ENCODE data around the gene GPAT2. TPM values are rescaled to one million over a fixed set of nuclear protein-coding genes. Genes with fewer than 3 reads are reported as not detected.

Gene GPAT2, protein sequence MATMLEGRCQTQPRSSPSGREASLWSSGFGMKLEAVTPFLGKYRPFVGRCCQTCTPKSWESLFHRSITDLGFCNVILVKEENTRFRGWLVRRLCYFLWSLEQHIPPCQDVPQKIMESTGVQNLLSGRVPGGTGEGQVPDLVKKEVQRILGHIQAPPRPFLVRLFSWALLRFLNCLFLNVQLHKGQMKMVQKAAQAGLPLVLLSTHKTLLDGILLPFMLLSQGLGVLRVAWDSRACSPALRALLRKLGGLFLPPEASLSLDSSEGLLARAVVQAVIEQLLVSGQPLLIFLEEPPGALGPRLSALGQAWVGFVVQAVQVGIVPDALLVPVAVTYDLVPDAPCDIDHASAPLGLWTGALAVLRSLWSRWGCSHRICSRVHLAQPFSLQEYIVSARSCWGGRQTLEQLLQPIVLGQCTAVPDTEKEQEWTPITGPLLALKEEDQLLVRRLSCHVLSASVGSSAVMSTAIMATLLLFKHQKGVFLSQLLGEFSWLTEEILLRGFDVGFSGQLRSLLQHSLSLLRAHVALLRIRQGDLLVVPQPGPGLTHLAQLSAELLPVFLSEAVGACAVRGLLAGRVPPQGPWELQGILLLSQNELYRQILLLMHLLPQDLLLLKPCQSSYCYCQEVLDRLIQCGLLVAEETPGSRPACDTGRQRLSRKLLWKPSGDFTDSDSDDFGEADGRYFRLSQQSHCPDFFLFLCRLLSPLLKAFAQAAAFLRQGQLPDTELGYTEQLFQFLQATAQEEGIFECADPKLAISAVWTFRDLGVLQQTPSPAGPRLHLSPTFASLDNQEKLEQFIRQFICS
- total RNA-seq (2022; extraction: Qiagen RNA extraction) = 0.15 TPM in 1 of 5 replicates, not detected in the others

GRCh38 chr2:96034792-96035191 lies at the start of gene GPAT2:
Gene GPAT2 (minus strand): TSS chr2:96034916. CDS start chr2:96032359, 2,557 bp downstream.

GRCh38 chr2:95991351-95992094 lies 43.2 kb downstream of the GPAT2 start, which contains the start of gene ANKRD36C:
Gene ANKRD36C (minus strand): TSS chr2:95991824. CDS start chr2:95991708, 116 bp downstream.

Other genes with a start within 250 kb of the GPAT2 start
- 3.4 to 5.3 TPM (median 4.1 TPM) in 5 replicates for gene ANKRD36C, start 43.1 kb downstream of the GPAT2 start, total RNA-seq (2022; extraction: Qiagen RNA extraction)
- 0.06 to 0.17 TPM (median 0.09 TPM) in 5 replicates for gene ADRA2B, start 81.7 kb upstream of the GPAT2 start, total RNA-seq (2022; extraction: Qiagen RNA extraction)
- not detected in 5 replicates for gene ASTL, start 103.6 kb upstream of the GPAT2 start, total RNA-seq (2022; extraction: Qiagen RNA extraction)
- 0.17 to 0.45 TPM (median 0.38 TPM) in 5 replicates for gene DUSP2, start 110.5 kb upstream of the GPAT2 start, total RNA-seq (2022; extraction: Qiagen RNA extraction)
- gene STARD7, start 173.9 kb upstream of the GPAT2 start, total RNA-seq (2022; extraction: Qiagen RNA extraction) = 86.3 to 104 TPM (median 88.1 TPM) in 5 replicates
- gene TMEM127, start 231.1 kb upstream of the GPAT2 start, total RNA-seq (2022; extraction: Qiagen RNA extraction) = 42.1 to 45.2 TPM (median 43.4 TPM) in 5 replicates
- 78.1 to 89.5 TPM (median 82.7 TPM) in 5 replicates for gene CIAO1, start 231.3 kb upstream of the GPAT2 start, total RNA-seq (2022; extraction: Qiagen RNA extraction)

Measured in A549 treated with Hydrocortisone at 1 μM for 4 hours (cell line).